ENCODE results near the gene NSUN7.
"Not testable (repeated sequence)": the region's sequence is repeated elsewhere in the genome, so short reads cannot be mapped to it uniquely, and the experiment has no call there.

Gene NSUN7

GRCh38 chr4:40749717-40750460, at the start of gene NSUN7:
NSUN7 (plus strand) TSS chr4:40749955; CDS start chr4:40750694, 739 bp downstream.
- DNase-seq (ENCODE audit: low read depth in 2 of 2) = peak in 1 of 2 donors; percentile 8

- DNase-seq (ENCODE audit: low read depth in 2 of 2) = no peak
These were observed 47.5 kb upstream of the NSUN7 start for GRCh38 chr4:40702137-40702799.

GRCh38 chr4:40702800-40703151, 47.0 kb upstream of the NSUN7 start:
- no peak for DNase-seq (ENCODE audit: low read depth in 2 of 2)

GRCh38 chr4:40704073-40704472, 45.7 kb upstream of the NSUN7 start:
- no peak for DNase-seq (ENCODE audit: low read depth in 2 of 2)

GRCh38 chr4:40710484-40711254, 39.1 kb upstream of the NSUN7 start:
- DNase-seq (ENCODE audit: low read depth in 2 of 2) = no peak

- DNase-seq (ENCODE audit: low read depth in 2 of 2) = not testable (repeated sequence)
These were observed 36.8 kb upstream of the NSUN7 start for GRCh38 chr4:40713001-40713400.

- DNase-seq (ENCODE audit: low read depth in 2 of 2) = no peak
These were observed 36.0 kb upstream of the NSUN7 start for GRCh38 chr4:40713798-40714197.

- no peak for DNase-seq (ENCODE audit: low read depth in 2 of 2)
These were observed 31.2 kb upstream of the NSUN7 start for GRCh38 chr4:40718586-40718985.

- DNase-seq (ENCODE audit: low read depth in 2 of 2) = no peak
These were observed 30.6 kb upstream of the NSUN7 start for GRCh38 chr4:40719008-40719623.

GRCh38 chr4:40720351-40720750, 29.4 kb upstream of the NSUN7 start:
- no peak for DNase-seq (ENCODE audit: low read depth in 2 of 2)

- no peak for DNase-seq (ENCODE audit: low read depth in 2 of 2)
These were observed 28.8 kb upstream of the NSUN7 start for GRCh38 chr4:40720916-40721315.

GRCh38 chr4:40721730-40722171, 28.0 kb upstream of the NSUN7 start:
- DNase-seq (ENCODE audit: low read depth in 2 of 2) = no peak

GRCh38 chr4:40722576-40723161, 27.1 kb upstream of the NSUN7 start:
- no peak for DNase-seq (ENCODE audit: low read depth in 2 of 2)

GRCh38 chr4:40723728-40724127, 26.0 kb upstream of the NSUN7 start:
- DNase-seq (ENCODE audit: low read depth in 2 of 2) = no peak

GRCh38 chr4:40728333-40728732, 21.4 kb upstream of the NSUN7 start:
- DNase-seq (ENCODE audit: low read depth in 2 of 2) = no peak

- DNase-seq (ENCODE audit: low read depth in 2 of 2) = no peak
These were observed 20.2 kb upstream of the NSUN7 start for GRCh38 chr4:40729555-40729954.

GRCh38 chr4:40730091-40730679, 19.6 kb upstream of the NSUN7 start:
- no peak for DNase-seq (ENCODE audit: low read depth in 2 of 2)

- DNase-seq (ENCODE audit: low read depth in 2 of 2) = no peak
These were observed 18.4 kb upstream of the NSUN7 start for GRCh38 chr4:40731361-40731760.

GRCh38 chr4:40731792-40732245, 17.9 kb upstream of the NSUN7 start:
- DNase-seq (ENCODE audit: low read depth in 2 of 2) = no peak

- DNase-seq (ENCODE audit: low read depth in 2 of 2) = no peak
These were observed 16.0 kb upstream of the NSUN7 start for GRCh38 chr4:40733752-40734151.

GRCh38 chr4:40734497-40734896, 15.3 kb upstream of the NSUN7 start:
- no peak for DNase-seq (ENCODE audit: low read depth in 2 of 2)

Data from stimulated activated CD4-positive, alpha-beta T cell treated with anti-CD3 and anti-CD28 coated beads, Interleukin-1b, Interleukin-23, amount 100 ng/mL, for 4 hours (primary cell).